ENCODE data around the gene TSPAN17. TPM values are rescaled to one million over a fixed set of nuclear protein-coding genes. Genes with fewer than 3 reads are reported as not detected.

The TSPAN17 gene
- total RNA-seq, 1 experiment from 2014 or later = 50.1 TPM

DNA sequence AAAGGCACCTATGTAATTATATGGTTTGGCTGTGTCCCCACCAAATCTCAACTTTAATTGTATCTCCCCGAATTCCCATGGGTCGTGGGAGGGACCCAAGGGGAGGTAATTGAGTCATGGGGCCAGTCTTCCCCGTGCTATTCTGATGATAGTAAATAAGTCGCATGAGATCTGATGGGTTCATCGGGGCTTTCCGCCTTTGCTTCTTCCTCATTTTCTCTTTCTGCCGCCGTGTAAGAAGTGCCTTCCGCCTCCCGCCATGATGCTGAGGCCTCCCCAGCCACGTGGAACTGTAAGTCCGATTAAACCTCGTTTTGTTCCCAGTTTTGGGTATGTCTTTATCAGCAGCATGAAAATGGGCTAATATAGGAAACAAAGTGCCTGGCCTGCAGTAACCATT is 56.6 kb downstream of the TSPAN17 start:
- H3K4me3 ChIP-seq (replicated peaks in 1 of 2; ENCODE audit: low read depth in 1 of 2, low read length in 2 of 2) = no peak overlapping the region
- ChIA-PET POLR2A (no interaction called here), CTCF (no interaction called here), RAD21 (ENCODE audit: low non-redundant PET in 1 of 2, low total read pairs in 2 of 2, uncharacterized antibody in 2 of 2, unreplicated experiment in 2 of 2) (no interaction called here)
- no peak overlapping the region for H3K27ac ChIP-seq (ENCODE audit: low read depth, low read length)
- H3K9ac ChIP-seq (ENCODE audit: low read length) = no peak overlapping the region
- no peaks in the 10 kb centered on the region for H3K79me2 ChIP-seq (ENCODE audit: insufficient read depth, low read length)
- H3K4me1 ChIP-seq (ENCODE audit: control insufficient read depth in 1 of 2, insufficient read depth in 2 of 2, low read length in 2 of 2) = no peaks in the 10 kb centered on the region
- no TSS peak for BruUV-seq (replicated peaks)
- H3K4me2 ChIP-seq (ENCODE audit: low read length) = no peak overlapping the region
- ATAC-seq (no peak), DNase-seq (ENCODE audit: low read depth, low spot score) (no peak)
- no peaks in the 10 kb centered on the region for H3K9me2 ChIP-seq (ENCODE audit: insufficient read depth)
- H3K27me3 ChIP-seq (ENCODE audit: insufficient read depth, low read length) = no peaks in the 10 kb centered on the region
- intact Hi-C loops (cut with micrococcal nuclease) = loop anchor here (5.0 kb wide), 1 partner anchor 408 kb away; no protein-coding TSS in a partner anchor
- H3K9me3 ChIP-seq (ENCODE audit: control insufficient read depth in 1 of 2, insufficient read depth in 1 of 2, low read depth in 1 of 2, low read length in 2 of 2) = no peaks in the 10 kb centered on the region
- TF ChIP-seq, protein P1, sequence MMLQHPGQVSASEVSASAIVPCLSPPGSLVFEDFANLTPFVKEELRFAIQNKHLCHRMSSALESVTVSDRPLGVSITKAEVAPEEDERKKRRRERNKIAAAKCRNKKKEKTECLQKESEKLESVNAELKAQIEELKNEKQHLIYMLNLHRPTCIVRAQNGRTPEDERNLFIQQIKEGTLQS (IDR thresholded peaks at IDR 0.05) = no peak
- TF ChIP-seq SIN3A (IDR thresholded peaks at IDR 0.05; ENCODE audit: low read depth) (no peak), CEBPB (IDR thresholded peaks at IDR 0.05; ENCODE audit: low read depth) (no peak), ELF1 (IDR thresholded peaks at IDR 0.05; ENCODE audit: borderline replicate concordance, low read depth) (no peak), ZNF274 (IDR thresholded peaks at IDR 0.05; ENCODE audit: low read depth, low read length) (no peak), EZH2 (IDR thresholded peaks at IDR 0.05) (no peak), SP1 (IDR thresholded peaks at IDR 0.05; ENCODE audit: low read depth) (no peak), EGR1 (IDR thresholded peaks at IDR 0.05; ENCODE audit: low read depth) (no peak), CBX3 (IDR thresholded peaks at IDR 0.05; ENCODE audit: low read depth) (no peak), EZH2phosphoT487 (IDR thresholded peaks at IDR 0.05; ENCODE audit: borderline replicate concordance) (no peak), JUND (IDR thresholded peaks at IDR 0.05) (no peak), ZFX (IDR thresholded peaks at IDR 0.05) (no peak), TCF7L2 (IDR thresholded peaks at IDR 0.05; ENCODE audit: borderline replicate concordance, extremely low read depth, insufficient read depth, insufficient read length) (no peak)
- TF ChIP-seq, protein P2, sequence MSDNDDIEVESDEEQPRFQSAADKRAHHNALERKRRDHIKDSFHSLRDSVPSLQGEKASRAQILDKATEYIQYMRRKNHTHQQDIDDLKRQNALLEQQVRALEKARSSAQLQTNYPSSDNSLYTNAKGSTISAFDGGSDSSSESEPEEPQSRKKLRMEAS (IDR thresholded peaks at IDR 0.05) = no peak
- no peak overlapping the region for H2AFZ ChIP-seq (ENCODE audit: low read depth, low read length, poor library complexity, severe bottlenecking)
- H3K36me3 ChIP-seq (ENCODE audit: control insufficient read depth in 1 of 2, insufficient read depth in 2 of 2, low read length in 2 of 2) = no peaks in the 10 kb centered on the region
- no peaks in the 10 kb centered on the region for H4K20me1 ChIP-seq (ENCODE audit: insufficient read depth)

All from HCT116 (cell line).